ENCODE measurements around the gene TRIM32. TPM values are rescaled to one million over a fixed set of nuclear protein-coding genes. Genes with fewer than 3 reads are reported as not detected.

The TRIM32 gene
- total and polyA plus RNA-seq, 4 donors: 16.5 to 17.6 (median 17.1) TPM

DNA sequence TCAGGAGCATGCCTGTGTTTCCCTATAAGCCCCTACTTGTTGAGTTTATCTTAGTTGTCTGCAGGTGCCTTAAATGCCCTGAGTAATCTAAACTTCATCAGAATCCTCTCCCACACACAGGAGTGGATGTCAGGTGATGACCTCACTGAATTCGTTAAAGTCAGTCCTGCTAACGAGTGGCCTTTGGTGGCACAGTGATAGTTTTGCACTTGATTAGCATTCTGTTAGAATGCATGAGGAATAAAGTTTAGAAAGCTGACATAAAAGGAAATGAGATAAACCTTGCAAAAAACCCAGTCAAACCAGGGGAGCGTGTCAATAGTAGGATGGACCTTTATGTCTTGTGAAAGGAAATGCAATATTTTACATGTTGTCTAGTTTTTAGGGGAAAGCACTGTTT lies 4.5 kb downstream of the TRIM32 start:
- WGBS (ENCODE audit: insufficient coverage): no CpG with 5 or more reads among the region's 3 CpGs
- Histone ChIP-seq H3K36me3 (ENCODE audit: control insufficient read depth, insufficient read depth, low read length) (no peaks in the 10 kb centered on the region), H3K9me3 (ENCODE audit: control insufficient read depth, insufficient read depth, low read length) (no peaks in the 10 kb centered on the region), H3K27ac (ENCODE audit: low read depth, low read length) (no peak overlapping the region), H3K27me3 (ENCODE audit: control insufficient read depth, insufficient read depth, low read length) (no peaks in the 10 kb centered on the region), H3K4me3 (ENCODE audit: low read depth, low read length) (no peak overlapping the region), H3K4me1 (ENCODE audit: control insufficient read depth, insufficient read depth, low read length) (peaks cover 9% of the 10 kb centered on the region)
- DNase-seq (ENCODE audit: low read depth in 4 of 6, low spot score in 6 of 6): no peak

DNA sequence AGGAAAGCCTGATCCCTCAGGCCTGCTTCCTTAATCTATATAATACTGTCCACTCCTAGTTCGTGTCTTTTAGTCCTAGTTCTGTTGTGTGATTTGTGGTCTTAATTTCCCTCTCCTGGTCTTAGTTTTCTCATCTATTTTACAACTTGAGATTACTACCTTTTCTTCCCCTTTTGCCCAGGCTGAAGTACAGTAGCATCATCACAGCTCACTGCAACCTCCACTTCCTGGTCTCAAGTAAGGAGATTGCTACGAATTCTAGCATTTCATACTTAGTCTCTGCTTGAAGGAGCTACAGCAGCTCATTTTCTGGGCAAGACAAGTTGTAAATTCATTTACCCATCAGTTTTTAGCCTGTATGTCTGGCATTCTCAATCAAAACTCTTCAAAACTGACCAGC lies 5.5 kb downstream of the TRIM32 start:
- Histone ChIP-seq H3K9me3 (ENCODE audit: control insufficient read depth, insufficient read depth, low read length) (no peaks in the 10 kb centered on the region), H3K27me3 (ENCODE audit: control insufficient read depth, insufficient read depth, low read length) (no peaks in the 10 kb centered on the region), H3K27ac (ENCODE audit: low read depth, low read length) (no peak overlapping the region), H3K4me1 (ENCODE audit: control insufficient read depth, insufficient read depth, low read length) (peaks cover 5% of the 10 kb centered on the region), H3K4me3 (ENCODE audit: low read depth, low read length) (no peak overlapping the region), H3K36me3 (ENCODE audit: control insufficient read depth, insufficient read depth, low read length) (peaks cover under 1% of the 10 kb centered on the region)
- no peak for DNase-seq (ENCODE audit: low read depth in 4 of 6, low spot score in 6 of 6)
- WGBS (ENCODE audit: insufficient coverage): no CpG with 5 or more reads among the region's 2 CpGs

DNA sequence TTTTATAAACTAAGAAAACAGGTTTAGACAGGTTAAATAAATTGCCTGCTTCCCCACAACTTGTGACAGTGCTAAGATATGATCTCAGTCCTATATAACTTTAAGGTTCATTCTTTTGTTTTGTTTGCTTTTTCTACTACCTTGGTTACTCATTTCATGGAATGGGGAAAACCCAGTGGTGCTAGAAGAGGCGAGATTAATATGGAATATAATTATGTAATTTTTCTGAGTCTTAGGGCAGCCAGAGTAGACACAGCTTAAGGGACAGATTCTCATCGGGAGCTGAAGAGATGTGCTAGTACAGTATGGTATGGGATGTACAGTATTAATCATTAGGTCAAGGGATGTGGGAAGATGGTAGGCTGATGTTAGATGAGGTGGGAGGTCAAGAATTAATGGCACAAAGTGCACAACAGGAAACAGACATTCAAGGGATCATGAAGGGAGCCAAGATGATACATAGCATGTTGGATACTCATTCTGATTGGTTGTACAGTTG lies 6.2 kb downstream of the TRIM32 start:
- no peak for DNase-seq (ENCODE audit: low read depth in 4 of 6, low spot score in 6 of 6)
- WGBS (ENCODE audit: insufficient coverage): 95% methylated on average over 2 of the region's 2 CpGs
- Histone ChIP-seq H3K36me3 (ENCODE audit: control insufficient read depth, insufficient read depth, low read length) (peaks cover 8% of the 10 kb centered on the region), H3K4me1 (ENCODE audit: control insufficient read depth, insufficient read depth, low read length) (no peaks in the 10 kb centered on the region), H3K27me3 (ENCODE audit: control insufficient read depth, insufficient read depth, low read length) (no peaks in the 10 kb centered on the region), H3K27ac (ENCODE audit: low read depth, low read length) (no peak overlapping the region), H3K9me3 (ENCODE audit: control insufficient read depth, insufficient read depth, low read length) (no peaks in the 10 kb centered on the region), H3K4me3 (ENCODE audit: low read depth, low read length) (no peak overlapping the region)

DNA sequence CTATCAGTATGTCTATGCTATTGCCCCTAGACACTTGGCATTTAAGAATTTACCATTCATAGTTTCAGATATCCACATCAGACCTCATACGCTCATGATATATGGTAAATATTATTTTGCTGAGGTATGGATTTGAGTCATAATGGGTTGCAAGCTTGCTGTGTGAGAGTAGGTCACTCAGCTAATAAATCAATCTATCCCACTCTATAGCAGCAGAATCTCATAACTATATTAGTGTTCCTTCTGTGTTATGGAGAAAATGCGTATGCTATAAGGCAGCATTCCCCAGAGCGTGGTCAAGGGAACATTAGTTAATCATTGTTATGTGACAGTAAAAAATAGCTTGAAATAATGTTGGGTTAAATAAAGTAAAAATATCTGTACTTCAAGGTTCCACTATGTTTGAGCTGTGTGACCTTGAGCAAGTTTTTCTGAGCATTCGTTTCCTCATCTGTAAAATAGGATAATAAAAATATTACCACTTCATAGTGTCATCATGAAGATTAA lies 7.7 kb downstream of the TRIM32 start:
- no peaks in the 10 kb centered on the region for H3K4me1 ChIP-seq (ENCODE audit: control insufficient read depth, insufficient read depth, low read length)
- H3K9me3 ChIP-seq (ENCODE audit: control insufficient read depth, insufficient read depth, low read length): no peaks in the 10 kb centered on the region
- no peak overlapping the region for H3K4me3 ChIP-seq (ENCODE audit: low read depth, low read length)
- H3K27ac ChIP-seq (ENCODE audit: low read depth, low read length): no peak overlapping the region
- no peak for DNase-seq (ENCODE audit: low read depth in 4 of 6, low spot score in 6 of 6)
- no CpG with 5 or more reads among the region's 4 CpGs for WGBS (ENCODE audit: insufficient coverage)
- H3K27me3 ChIP-seq (ENCODE audit: control insufficient read depth, insufficient read depth, low read length): no peaks in the 10 kb centered on the region
- H3K36me3 ChIP-seq (ENCODE audit: control insufficient read depth, insufficient read depth, low read length): peaks cover 20% of the 10 kb centered on the region

DNA sequence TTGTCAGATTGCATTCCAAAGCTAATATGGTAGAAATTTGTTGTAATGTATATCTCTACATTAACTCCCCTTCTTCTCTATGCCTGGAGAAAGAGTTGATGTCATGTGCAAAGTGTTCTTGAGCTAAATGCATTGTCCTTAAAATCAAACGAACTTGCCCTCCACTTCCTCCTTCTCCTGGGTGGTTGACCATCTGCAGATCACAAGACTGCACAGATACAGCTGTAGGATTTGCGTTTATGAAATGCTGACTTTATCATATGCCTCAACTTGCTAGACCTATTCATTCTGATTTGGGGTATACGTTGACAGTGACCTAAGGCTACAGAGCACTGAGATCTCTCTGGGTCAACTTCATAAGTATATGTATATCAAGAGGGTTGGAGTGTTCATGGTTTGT lies 8.3 kb downstream of the TRIM32 start:
- H3K4me3 ChIP-seq (ENCODE audit: low read depth, low read length): no peak overlapping the region
- DNase-seq (ENCODE audit: low read depth in 4 of 6, low spot score in 6 of 6): no peak
- H3K36me3 ChIP-seq (ENCODE audit: control insufficient read depth, insufficient read depth, low read length): peaks cover 20% of the 10 kb centered on the region
- no peaks in the 10 kb centered on the region for H3K9me3 ChIP-seq (ENCODE audit: control insufficient read depth, insufficient read depth, low read length)
- WGBS (ENCODE audit: insufficient coverage): no CpG with 5 or more reads among the region's 3 CpGs
- H3K27me3 ChIP-seq (ENCODE audit: control insufficient read depth, insufficient read depth, low read length): no peaks in the 10 kb centered on the region
- no peak overlapping the region for H3K27ac ChIP-seq (ENCODE audit: low read depth, low read length)
- no peaks in the 10 kb centered on the region for H3K4me1 ChIP-seq (ENCODE audit: control insufficient read depth, insufficient read depth, low read length)

DNA sequence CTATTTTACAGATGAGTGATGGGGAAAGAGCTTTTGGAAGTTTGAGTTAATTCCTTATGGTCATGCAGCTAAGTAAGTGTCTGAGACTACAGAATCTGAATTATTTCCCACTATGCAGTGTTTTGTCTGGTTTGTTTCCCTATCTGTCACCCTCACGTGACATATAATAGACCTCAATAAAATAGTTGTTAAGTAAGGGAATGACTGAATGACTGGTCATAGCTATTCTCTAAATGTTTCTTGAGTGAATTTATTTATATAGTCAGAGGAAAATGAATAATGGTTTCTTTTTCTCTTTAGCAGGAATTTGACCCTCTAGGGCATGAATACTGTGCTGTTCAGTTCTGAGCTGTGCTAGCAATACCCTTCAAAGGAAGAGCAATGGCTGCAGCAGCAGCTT lies 10.3 kb downstream of the TRIM32 start:
- no peak overlapping the region for H3K4me3 ChIP-seq (ENCODE audit: low read depth, low read length)
- H3K27ac ChIP-seq (ENCODE audit: low read depth, low read length): no peak overlapping the region
- no peaks in the 10 kb centered on the region for H3K27me3 ChIP-seq (ENCODE audit: control insufficient read depth, insufficient read depth, low read length)
- no peaks in the 10 kb centered on the region for H3K9me3 ChIP-seq (ENCODE audit: control insufficient read depth, insufficient read depth, low read length)
- H3K4me1 ChIP-seq (ENCODE audit: control insufficient read depth, insufficient read depth, low read length): no peaks in the 10 kb centered on the region
- H3K36me3 ChIP-seq (ENCODE audit: control insufficient read depth, insufficient read depth, low read length): peaks cover 20% of the 10 kb centered on the region
- no CpG with 5 or more reads among the region's 1 CpG for WGBS (ENCODE audit: insufficient coverage)
- DNase-seq (ENCODE audit: low read depth in 4 of 6, low spot score in 6 of 6): no peak

DNA sequence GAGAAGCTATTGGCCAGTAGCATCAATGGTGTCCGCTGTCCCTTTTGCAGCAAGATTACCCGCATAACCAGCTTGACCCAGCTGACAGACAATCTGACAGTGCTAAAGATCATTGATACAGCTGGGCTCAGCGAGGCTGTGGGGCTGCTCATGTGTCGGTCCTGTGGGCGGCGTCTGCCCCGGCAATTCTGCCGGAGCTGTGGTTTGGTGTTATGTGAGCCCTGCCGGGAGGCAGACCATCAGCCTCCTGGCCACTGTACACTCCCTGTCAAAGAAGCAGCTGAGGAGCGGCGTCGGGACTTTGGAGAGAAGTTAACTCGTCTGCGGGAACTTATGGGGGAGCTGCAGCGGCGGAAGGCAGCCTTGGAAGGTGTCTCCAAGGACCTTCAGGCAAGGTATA lies 10.8 kb downstream of the TRIM32 start:
- no peak for DNase-seq (ENCODE audit: low read depth in 4 of 6, low spot score in 6 of 6)
- Histone ChIP-seq H3K36me3 (ENCODE audit: control insufficient read depth, insufficient read depth, low read length) (peaks cover 20% of the 10 kb centered on the region), H3K27me3 (ENCODE audit: control insufficient read depth, insufficient read depth, low read length) (no peaks in the 10 kb centered on the region), H3K4me3 (ENCODE audit: low read depth, low read length) (no peak overlapping the region), H3K9me3 (ENCODE audit: control insufficient read depth, insufficient read depth, low read length) (no peaks in the 10 kb centered on the region), H3K4me1 (ENCODE audit: control insufficient read depth, insufficient read depth, low read length) (no peaks in the 10 kb centered on the region), H3K27ac (ENCODE audit: low read depth, low read length) (no peak overlapping the region)
- WGBS (ENCODE audit: insufficient coverage): 94% methylated on average over 16 of the region's 16 CpGs

DNA sequence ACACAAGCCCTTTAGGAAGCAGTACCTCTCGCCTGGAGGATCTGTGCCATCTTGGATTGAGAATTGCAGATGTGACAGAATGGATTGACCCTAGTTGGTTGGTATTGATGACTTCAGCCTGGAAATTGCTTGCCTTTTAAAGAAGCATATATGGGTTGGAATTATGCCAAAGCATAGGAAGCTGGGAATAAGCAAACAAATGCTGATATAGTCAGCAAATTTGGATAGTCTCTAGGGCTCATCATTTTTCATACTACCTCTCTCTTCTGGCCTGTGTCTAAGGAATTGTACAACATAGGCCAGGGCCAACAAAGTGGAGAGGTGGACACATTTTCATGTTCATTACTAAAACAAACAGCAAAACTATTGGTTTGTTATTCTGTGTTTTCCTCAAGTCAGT lies 13.2 kb downstream of the TRIM32 start:
- 80% methylated on average over 1 of the region's 1 CpG for WGBS (ENCODE audit: insufficient coverage)
- H3K4me3 ChIP-seq (ENCODE audit: low read depth, low read length): no peak overlapping the region
- H3K36me3 ChIP-seq (ENCODE audit: control insufficient read depth, insufficient read depth, low read length): peaks cover 20% of the 10 kb centered on the region

DNA sequence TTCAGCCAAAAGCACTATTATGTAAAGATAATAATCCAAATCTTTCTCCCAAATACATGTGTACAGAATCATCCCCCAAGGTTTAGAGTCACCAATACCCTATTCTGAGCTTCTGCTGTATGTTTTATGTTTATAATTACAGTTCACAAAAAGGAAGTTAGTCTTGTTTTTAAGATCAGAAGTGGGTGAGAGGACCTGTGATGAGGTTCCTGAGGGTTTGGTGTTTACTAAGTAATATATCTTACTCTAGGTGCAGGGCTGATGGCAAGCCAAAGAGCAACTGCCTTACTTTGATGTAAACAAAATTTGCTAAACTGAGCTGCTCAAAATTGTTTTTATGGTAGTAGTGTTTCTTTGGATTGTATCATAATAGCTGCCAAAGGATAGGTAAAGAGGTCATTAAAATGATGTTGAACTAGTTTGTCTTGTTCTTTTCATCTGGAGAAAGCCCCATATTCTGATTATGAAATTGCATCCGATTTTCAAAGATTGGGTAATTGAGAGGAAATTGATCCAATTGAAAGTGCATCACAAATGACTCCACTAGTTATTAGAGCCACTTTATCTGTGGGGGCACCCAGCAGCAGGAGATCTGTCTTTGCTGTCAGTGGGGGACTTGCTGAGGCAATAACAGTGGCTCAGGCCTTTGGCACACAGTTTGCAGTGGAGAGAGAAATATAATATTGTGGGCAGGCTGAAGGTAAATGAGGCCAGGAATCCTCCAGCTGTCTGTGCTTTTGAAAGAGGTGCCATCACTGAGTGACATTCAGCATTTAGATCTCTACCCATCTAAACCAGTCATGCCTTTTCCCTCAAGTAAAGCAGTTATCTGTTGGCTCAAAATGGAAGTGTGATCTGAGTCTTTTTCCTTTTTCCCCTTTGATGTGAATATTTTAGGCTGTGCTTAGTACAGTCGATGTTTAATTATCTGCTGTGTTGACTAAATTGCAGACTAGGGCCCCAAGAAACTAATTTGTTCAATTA lies 14.1 kb downstream of the TRIM32 start:
- no peaks in the 10 kb centered on the region for H3K4me1 ChIP-seq (ENCODE audit: control insufficient read depth, insufficient read depth, low read length)
- no CpG with 5 or more reads among the region's 2 CpGs for WGBS (ENCODE audit: insufficient coverage)
- H3K27ac ChIP-seq (ENCODE audit: low read depth, low read length): no peak overlapping the region
- DNase-seq (ENCODE audit: low read depth in 4 of 6, low spot score in 6 of 6): peak in 1 of 6 donors; percentile 80
- H3K9me3 ChIP-seq (ENCODE audit: control insufficient read depth, insufficient read depth, low read length): no peaks in the 10 kb centered on the region
- no peak overlapping the region for H3K4me3 ChIP-seq (ENCODE audit: low read depth, low read length)
- H3K27me3 ChIP-seq (ENCODE audit: control insufficient read depth, insufficient read depth, low read length): no peaks in the 10 kb centered on the region
- peaks cover 20% of the 10 kb centered on the region for H3K36me3 ChIP-seq (ENCODE audit: control insufficient read depth, insufficient read depth, low read length)

More for the DNA sequence above, 13.2 kb downstream of the TRIM32 start:
- no peaks in the 10 kb centered on the region for H3K27me3 ChIP-seq (ENCODE audit: control insufficient read depth, insufficient read depth, low read length)
- no peak overlapping the region for H3K27ac ChIP-seq (ENCODE audit: low read depth, low read length)
- no peak for DNase-seq (ENCODE audit: low read depth in 4 of 6, low spot score in 6 of 6)
- H3K9me3 ChIP-seq (ENCODE audit: control insufficient read depth, insufficient read depth, low read length): no peaks in the 10 kb centered on the region
- no peaks in the 10 kb centered on the region for H3K4me1 ChIP-seq (ENCODE audit: control insufficient read depth, insufficient read depth, low read length)

Measured in spinal cord (tissue), 10 donors.